GM23248 (cell line): ENCODE data around the gene SELENBP1. TPM values are rescaled to one million over a fixed set of nuclear protein-coding genes. Genes with fewer than 3 reads are reported as not detected.

ENCODE experiments used
- DNase-seq: peaks from one replicate; pipeline ENCODE4 v3.0.0-alpha.2; 2015
- H2AFZ ChIP-seq: fragments of 200-600 bp; sonication (generic); 2 replicates; pipeline ENCODE4 v1.6.1; 2016; ENCODE audit warnings: antibody characterized with exemption
- H3F3A ChIP-seq: fragments of 200-600 bp; sonication (generic); 2 replicates; pipeline ENCODE4 v1.6.1; 2016; ENCODE audit warnings: mild to moderate bottlenecking, antibody characterized with exemption, mixed run types; ENCODE audit not compliant: insufficient read depth
- H3K27ac ChIP-seq: fragments of 200-600 bp; sonication (generic); 2 replicates; pipeline ENCODE4 v1.5.1; 2016; ENCODE audit warnings: mild to moderate bottlenecking
- H3K27me3 ChIP-seq: fragments of 200-600 bp; sonication (generic); replicated peaks from 2 replicates; pipeline ENCODE4 v1.6.1; 2016; ENCODE audit warnings: mild to moderate bottlenecking; ENCODE audit not compliant: insufficient read depth
- H3K36me3 ChIP-seq: fragments of 200-600 bp; sonication (generic); 2 replicates; pipeline ENCODE4 v1.6.1; 2016; ENCODE audit warnings: low read depth, mild to moderate bottlenecking
- H3K4me1 ChIP-seq: fragments of 200-600 bp; sonication (generic); 2 replicates; pipeline ENCODE4 v1.6.1; 2016; ENCODE audit warnings: mild to moderate bottlenecking; ENCODE audit not compliant: insufficient read depth
- H3K4me2 ChIP-seq: fragments of 200-600 bp; sonication (generic); one replicate; pipeline ENCODE4 v1.6.1; 2016; ENCODE audit warnings: mild to moderate bottlenecking; ENCODE audit not compliant: unreplicated experiment
- H3K4me3 ChIP-seq: fragments of 200-600 bp; sonication (generic); 2 replicates; pipeline ENCODE4 v1.5.1; 2016; ENCODE audit warnings: mild to moderate bottlenecking
- H3K79me2 ChIP-seq: fragments of 200-600 bp; sonication (generic); 2 replicates; pipeline ENCODE4 v1.6.1; 2016; ENCODE audit warnings: mild to moderate bottlenecking; ENCODE audit not compliant: insufficient read depth
- H3K9ac ChIP-seq: fragments of 200-600 bp; sonication (generic); 2 replicates; pipeline ENCODE4 v1.6.1; 2016; ENCODE audit warnings: mild to moderate bottlenecking
- H3K9me2 ChIP-seq: fragments of 200-600 bp; sonication (generic); 2 replicates; pipeline ENCODE4 v1.6.1; 2016; ENCODE audit warnings: mixed run types, mild to moderate bottlenecking, moderate library complexity; ENCODE audit not compliant: insufficient read depth
- H3K9me3 ChIP-seq: fragments of 200-600 bp; sonication (generic); one replicate; pipeline ENCODE4 v1.6.1; 2017; ENCODE audit warnings: low read depth
- H4K20me1 ChIP-seq: fragments of 200-600 bp; sonication (generic); 2 replicates; pipeline ENCODE4 v1.6.0; 2016; ENCODE audit not compliant: insufficient read depth
- EZH2 ChIP-seq: fragments of 200-600 bp; sonication (generic); IDR thresholded peaks from 2 replicates; pipeline ENCODE4 v1.6.1; 2018; ENCODE audit warnings: antibody characterized with exemption, mild to moderate bottlenecking; ENCODE audit not compliant: insufficient read depth, poor library complexity, severe bottlenecking
- EZH2phosphoT487 ChIP-seq: fragments of 200-600 bp; sonication (generic); IDR thresholded peaks from 2 replicates; pipeline ENCODE4 v1.6.1; 2018; ENCODE audit warnings: antibody characterized with exemption, moderate library complexity, mild to moderate bottlenecking, low read depth; ENCODE audit not compliant: insufficient read depth
- WGBS, 2 experiments: methylation state at CpG; one replicate each; pipeline ENCODE4 v1.1.6; 2015 to 2017; ENCODE audit warnings: low lambda C conversion rate in 2 of 2, low coverage in 1 of 2; ENCODE audit errors: missing lambda C conversion rate in 2 of 2; 5-methylcytosine and 5-hydroxymethylcytosine counted together
- in situ Hi-C: fragments of 300-500 bp; cut with MboI; formaldehyde crosslinking; loops from 2 replicates; pipeline ENCODE4 v1.15.0; 2020
- polyA plus RNA-seq: library from polyadenylated mRNA; unstranded; fragments of >200 nt; fragmentation: Nextera tagmentation; extraction: Ambion mirVana; gene quantifications from 2 replicates; pipeline ENCODE4 v1.2.1, GENCODE V29; 2016
- total RNA-seq: library from RNA; depleted of rRNA; stranded (reverse); fragments of >200 nt; shearing (Covaris generic); gene quantifications from 2 replicates; pipeline ENCODE4 v1.2.3, GENCODE V29; 2014

The SELENBP1 gene
- total and polyA plus RNA-seq, 2 experiments from 2014 or later, result 3.0 to 4.0 TPM

DNA sequence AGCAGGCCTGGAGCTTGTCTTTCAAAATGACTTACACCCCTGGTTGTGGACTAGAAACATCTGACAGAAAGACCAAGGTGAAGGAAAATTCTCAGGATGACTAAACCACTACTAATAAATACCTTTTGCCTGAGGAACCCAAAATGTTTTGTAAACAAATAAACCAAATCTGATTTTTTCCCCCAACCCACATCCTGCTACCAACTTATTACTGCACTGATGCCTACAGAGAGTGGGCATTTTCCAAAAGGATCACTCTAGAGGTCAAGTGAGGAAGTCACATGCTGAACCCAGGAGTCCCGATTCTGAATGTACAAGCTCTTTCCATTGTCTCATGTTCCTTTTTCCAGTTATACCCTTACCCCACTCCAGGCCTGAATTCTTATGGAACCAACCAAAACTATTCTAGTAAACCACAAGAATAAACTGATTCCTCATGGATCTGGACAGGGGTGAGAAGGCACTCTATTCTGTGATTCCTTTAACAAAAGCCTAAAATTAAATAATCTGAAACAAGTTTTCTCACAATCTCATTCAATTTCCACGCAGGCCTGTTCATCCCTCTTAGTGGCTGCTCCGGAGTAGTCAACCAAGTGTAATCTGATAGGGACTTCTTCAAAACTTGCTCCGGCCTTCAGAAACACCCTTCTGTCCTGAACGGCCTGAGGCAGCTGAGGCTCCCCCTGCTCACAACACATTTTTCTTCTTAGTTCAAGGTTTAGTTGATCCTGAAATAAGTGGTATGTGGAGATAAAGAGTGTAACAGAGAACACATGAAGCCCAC lies 46.7 kb downstream of the SELENBP1 start:
- peak overlapping the region; percentile 93 for H3K4me3 ChIP-seq
- H4K20me1 ChIP-seq, result no peaks in the 10 kb centered on the region
- H3K9me3 ChIP-seq, result no peaks in the 10 kb centered on the region
- peak overlapping the region; percentile 98 for H3K4me2 ChIP-seq
- peaks cover 26% of the 10 kb centered on the region for H3F3A ChIP-seq
- H3K36me3 ChIP-seq, result peaks cover 7% of the 10 kb centered on the region; the same call in 1 of the 2 replicates
- peaks cover 64% of the 10 kb centered on the region for H3K79me2 ChIP-seq
- H3K4me1 ChIP-seq, result peaks cover 25% of the 10 kb centered on the region
- H3K27me3 ChIP-seq, result no peaks in the 10 kb centered on the region
- no peaks in the 10 kb centered on the region for H3K9me2 ChIP-seq
- H3K9ac ChIP-seq, result peak overlapping the region; percentile 96
- no peak overlapping the region for H2AFZ ChIP-seq
- 2 to 3% methylated on average over 5 of the region's 5 CpGs for WGBS, 2 experiments
- H3K27ac ChIP-seq, result peak overlapping the region; percentile 96
- DNase-seq, result peak; percentile 53
- in situ Hi-C loops, result no loop called here
- no peak for TF ChIP-seq EZH2phosphoT487
- no peak for TF ChIP-seq EZH2

DNA sequence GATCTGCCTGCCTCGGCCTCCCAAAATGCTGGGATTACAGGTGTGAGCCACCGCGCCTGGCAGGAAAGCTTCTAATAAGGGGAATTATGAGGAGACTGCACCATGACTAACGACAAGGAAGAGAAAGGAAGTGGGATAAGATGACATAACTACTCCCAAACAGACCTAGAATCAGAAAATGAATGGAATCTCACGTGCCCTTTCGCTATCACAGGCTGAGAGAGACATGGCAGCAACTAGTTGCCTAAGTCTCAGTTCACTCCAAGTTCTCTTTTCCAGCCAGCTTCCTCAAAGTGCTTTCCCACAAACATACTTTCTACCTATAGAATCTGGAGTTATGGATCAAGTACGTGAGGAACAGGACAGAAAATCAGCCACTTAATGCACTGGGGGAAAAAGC lies 47.3 kb downstream of the SELENBP1 start:
- no peak overlapping the region for H2AFZ ChIP-seq
- H3K9ac ChIP-seq, result peak overlapping the region; percentile 96
- H3K4me2 ChIP-seq, result peak overlapping the region; percentile 98
- in situ Hi-C loops, result no loop called here
- H3K4me1 ChIP-seq, result peaks cover 25% of the 10 kb centered on the region
- peaks cover 26% of the 10 kb centered on the region for H3F3A ChIP-seq
- no peak for TF ChIP-seq EZH2
- TF ChIP-seq EZH2phosphoT487, result no peak
- DNase-seq, result no peak
- H3K79me2 ChIP-seq, result peaks cover 70% of the 10 kb centered on the region
- H3K4me3 ChIP-seq, result peak overlapping the region; percentile 93
- peaks cover 8% of the 10 kb centered on the region; the same call in 1 of the 2 replicates for H3K36me3 ChIP-seq
- no peaks in the 10 kb centered on the region for H3K27me3 ChIP-seq
- 73% methylated on average over 6 to 7 of the region's 7 CpGs for WGBS, 2 experiments
- peak overlapping the region; percentile 96 for H3K27ac ChIP-seq
- no peaks in the 10 kb centered on the region for H4K20me1 ChIP-seq
- no peaks in the 10 kb centered on the region for H3K9me3 ChIP-seq
- no peaks in the 10 kb centered on the region for H3K9me2 ChIP-seq

DNA sequence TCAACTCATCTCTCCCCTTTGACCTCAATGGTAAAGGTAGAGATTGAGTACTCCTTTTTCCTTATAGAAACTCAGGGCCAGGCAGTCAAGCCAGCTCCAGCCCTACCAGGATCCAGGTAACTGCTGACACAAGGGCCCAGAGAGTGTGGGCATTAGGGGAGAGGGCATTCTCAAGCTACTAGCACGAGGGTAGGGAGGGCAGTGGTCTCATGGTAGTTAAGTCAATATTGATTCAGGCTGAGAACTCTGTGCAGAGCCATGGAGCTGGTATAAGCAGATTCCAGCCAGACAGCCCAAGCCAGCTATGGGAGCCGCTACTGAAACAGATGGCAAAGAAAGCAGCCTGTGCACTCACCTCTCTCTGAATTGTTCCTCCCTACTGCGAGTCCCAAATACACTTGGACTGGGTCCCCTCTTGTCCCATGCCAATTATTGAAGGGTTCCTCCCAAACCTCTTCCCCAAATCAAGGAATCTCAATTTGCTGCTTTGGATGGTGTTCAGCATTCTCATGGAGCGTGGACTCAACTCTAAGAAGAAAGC lies 48.0 kb downstream of the SELENBP1 start:
- peaks cover 8% of the 10 kb centered on the region; the same call in 1 of the 2 replicates for H3K36me3 ChIP-seq
- WGBS, 2 experiments, result 86 to 87% methylated on average over 4 of the region's 4 CpGs
- peaks cover 78% of the 10 kb centered on the region for H3K79me2 ChIP-seq
- DNase-seq, result no peak
- no peak overlapping the region; the same call in 1 of the 2 replicates for H3K9ac ChIP-seq
- H4K20me1 ChIP-seq, result no peaks in the 10 kb centered on the region
- peaks cover 26% of the 10 kb centered on the region for H3F3A ChIP-seq
- H3K9me3 ChIP-seq, result no peaks in the 10 kb centered on the region
- H3K4me2 ChIP-seq, result no peak overlapping the region
- H3K9me2 ChIP-seq, result no peaks in the 10 kb centered on the region
- TF ChIP-seq EZH2phosphoT487 (no peak), EZH2 (no peak)
- H3K27ac ChIP-seq, result peak overlapping the region; percentile 96; the same call in 1 of the 2 replicates
- no peak overlapping the region for H2AFZ ChIP-seq
- H3K4me1 ChIP-seq, result peaks cover 25% of the 10 kb centered on the region
- in situ Hi-C loops, result no loop called here
- no peaks in the 10 kb centered on the region for H3K27me3 ChIP-seq
- no peak overlapping the region for H3K4me3 ChIP-seq

DNA sequence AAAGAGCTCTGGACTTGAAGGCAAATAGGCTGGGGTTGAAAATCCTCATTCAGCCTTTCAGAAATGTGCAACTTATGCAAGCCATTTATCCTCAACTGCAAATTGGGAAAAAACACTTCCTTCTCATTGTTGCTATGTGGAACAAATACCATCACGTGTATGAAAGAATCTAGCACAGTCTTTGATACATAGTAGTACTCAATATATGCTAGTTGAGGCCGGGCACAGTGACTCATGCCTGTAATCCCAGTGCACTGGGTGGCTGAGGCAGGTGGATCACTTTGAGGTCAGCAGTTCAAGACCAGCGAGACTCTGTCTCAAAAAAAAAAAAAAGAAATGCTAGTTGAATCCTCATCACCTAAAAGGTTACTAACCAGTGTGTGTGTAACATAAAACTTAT lies 53.5 kb downstream of the SELENBP1 start:
- H2AFZ ChIP-seq, result no peak overlapping the region
- no peaks in the 10 kb centered on the region for H3K27me3 ChIP-seq
- peaks cover 10% of the 10 kb centered on the region for H3K4me1 ChIP-seq
- no peaks in the 10 kb centered on the region for H4K20me1 ChIP-seq
- TF ChIP-seq EZH2phosphoT487 (no peak), EZH2 (no peak)
- no peak overlapping the region for H3K4me3 ChIP-seq
- DNase-seq, result no peak
- H3K27ac ChIP-seq, result no peak overlapping the region
- H3K4me2 ChIP-seq, result no peak overlapping the region
- peaks cover 83% of the 10 kb centered on the region for H3K79me2 ChIP-seq
- in situ Hi-C loops, result no loop called here
- H3K9me3 ChIP-seq, result no peaks in the 10 kb centered on the region
- no peaks in the 10 kb centered on the region for H3K9me2 ChIP-seq
- peaks cover 15% of the 10 kb centered on the region for H3F3A ChIP-seq
- WGBS, 2 experiments, result 70 to 83% methylated on average over 3 of the region's 3 CpGs
- no peak overlapping the region for H3K9ac ChIP-seq
- peaks cover 9% of the 10 kb centered on the region; the same call in 1 of the 2 replicates for H3K36me3 ChIP-seq
